ENCODE data around the gene RTL1.

DNA sequence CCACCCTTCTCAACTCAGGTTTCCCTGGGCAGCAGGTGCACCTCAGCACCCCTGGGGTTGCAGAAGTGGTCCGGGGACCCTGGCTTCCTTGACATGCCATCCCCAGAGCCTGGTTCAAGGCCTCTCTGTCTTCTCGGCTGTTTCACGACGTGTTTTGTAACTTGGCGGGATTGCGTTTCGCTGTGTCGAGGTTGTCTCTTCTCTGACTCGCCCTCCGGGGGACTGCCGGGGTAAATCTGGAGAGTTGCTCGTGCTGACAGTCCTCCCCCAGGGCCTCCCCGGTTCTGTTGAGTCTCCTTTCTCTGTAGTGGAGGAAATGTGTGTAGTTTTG lies 52.0 kb downstream of the RTL1 start:
- no peak for TF ChIP-seq POLR2A (IDR thresholded peaks at IDR 0.05; ENCODE audit: low read length)
- TF ChIP-seq GATA1 (IDR thresholded peaks at IDR 0.05; ENCODE audit: low read depth, low read length): no peak

All from erythroblast (primary cell).